Hindlimb muscle (tissue), 1 donor: ENCODE measurements around the gene PLCXD3. TPM values are rescaled to one million over a fixed set of nuclear protein-coding genes. Genes with fewer than 3 reads are reported as not detected.
"Not testable (repeated sequence)": the region's sequence is repeated elsewhere in the genome, so short reads cannot be mapped to it uniquely, and the experiment has no call there.

Experiments used
- DNase-seq: peaks from one replicate; pipeline ENCODE4 v3.0.0-alpha.2; 2013
- polyA plus RNA-seq: library from polyadenylated mRNA; unstranded; fragments of 120-200 nt; gene quantifications from one replicate; pipeline ENCODE4 v1.2.1, GENCODE V29; 2013; ENCODE audit not compliant: insufficient read length

Gene PLCXD3
- polyA plus RNA-seq, 1 donor = 0.03 TPM

DNA sequence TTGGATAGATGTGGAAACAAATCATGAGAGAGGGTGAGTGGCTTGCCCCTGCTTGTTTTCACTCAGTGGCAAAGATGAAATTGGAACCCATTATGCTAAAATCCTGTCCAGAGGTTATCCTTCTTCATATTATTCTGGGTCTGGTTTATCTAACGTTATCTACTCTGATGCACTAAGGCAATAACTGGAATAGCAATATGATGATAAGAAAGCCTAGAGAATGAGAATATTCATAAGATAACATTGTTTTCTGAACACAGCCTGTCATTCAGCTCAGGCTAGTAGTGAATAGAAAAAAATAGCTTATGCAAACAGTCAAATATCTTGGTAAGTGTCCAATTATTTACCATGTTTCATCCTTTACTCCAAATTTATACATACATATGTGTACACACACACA, 165.1 kb downstream of the PLCXD3 start:
- no peak for DNase-seq

DNA sequence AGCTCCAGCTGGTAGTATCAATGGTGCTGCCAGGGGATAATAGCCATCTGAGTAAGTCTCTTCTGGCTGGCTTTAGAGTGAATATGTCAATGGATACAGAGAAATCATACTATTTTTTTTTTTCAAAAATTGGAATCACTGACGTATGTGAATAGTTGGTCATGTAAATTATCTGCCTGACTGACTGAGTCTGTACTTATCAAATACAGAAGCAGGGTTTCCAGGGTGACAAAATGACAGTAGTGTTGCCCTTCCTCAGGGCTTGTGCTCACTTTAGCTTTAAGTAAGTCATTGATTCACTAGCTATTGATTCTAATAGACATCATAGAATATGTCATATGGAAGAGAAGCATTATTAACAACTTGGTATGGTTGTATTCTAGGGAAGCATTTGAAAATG, 171.1 kb downstream of the PLCXD3 start:
- DNase-seq = no peak

DNA sequence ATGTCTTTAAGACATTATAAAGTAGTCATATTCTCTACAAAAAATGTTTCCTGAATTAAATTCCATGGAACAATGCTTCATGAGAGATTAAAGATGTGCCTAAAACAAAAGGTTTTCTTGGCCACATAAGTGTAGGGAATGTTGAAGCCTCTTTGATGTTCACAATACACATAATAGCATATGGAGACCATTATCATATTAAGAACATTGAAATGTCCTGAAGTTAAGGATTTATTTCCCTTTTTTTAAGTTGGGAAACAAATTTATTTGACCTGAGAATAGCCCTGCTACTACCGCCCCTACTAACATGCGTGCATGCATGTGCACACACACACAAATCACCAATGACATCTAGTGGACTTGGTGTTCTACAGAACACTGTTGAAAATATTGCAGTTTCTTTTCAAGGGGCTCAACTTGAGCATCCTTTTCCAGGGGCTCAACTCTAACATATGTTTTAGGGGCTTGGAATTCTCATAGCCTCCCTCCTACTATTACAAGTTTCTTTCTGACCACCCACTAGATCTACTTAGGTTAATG, 172.2 kb downstream of the PLCXD3 start:
- DNase-seq = peak; percentile 26

DNA sequence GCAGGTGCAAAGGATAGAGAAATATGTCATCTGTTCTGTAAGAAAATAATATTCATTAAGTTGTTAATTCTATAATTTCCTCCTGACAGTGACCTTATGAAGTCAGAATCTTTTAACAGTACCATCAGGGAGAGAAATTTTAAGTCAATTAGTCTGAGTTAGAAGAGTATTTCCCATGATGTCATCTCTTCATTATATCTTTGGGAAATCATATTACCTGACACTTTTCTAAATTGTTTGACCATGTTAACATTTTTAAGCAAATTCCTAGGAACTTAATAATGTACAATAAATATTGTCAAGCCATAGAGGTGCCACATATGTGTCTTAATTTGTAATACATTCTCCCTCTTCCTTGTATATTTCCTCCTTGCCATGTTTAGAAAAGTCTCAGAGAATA, 172.7 kb downstream of the PLCXD3 start:
- no peak for DNase-seq

DNA sequence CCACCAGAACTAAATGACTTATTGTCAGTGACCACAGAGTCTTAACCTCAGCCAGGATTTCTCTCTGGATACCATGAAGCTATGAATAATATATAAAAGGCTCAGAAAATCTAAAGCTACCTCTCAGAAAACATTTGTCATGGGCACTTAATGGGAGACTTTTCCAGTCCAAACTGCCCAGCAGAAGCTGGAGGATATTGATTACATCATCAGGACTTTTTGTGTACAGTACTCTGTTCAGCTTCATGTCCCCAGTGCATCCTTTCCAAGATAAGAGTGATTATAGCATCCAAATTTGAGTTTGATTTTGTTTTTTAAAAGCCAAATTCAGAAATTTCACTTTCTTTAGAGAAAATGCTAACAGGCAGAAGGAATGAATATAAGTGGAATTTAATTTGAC, 173.2 kb downstream of the PLCXD3 start:
- DNase-seq = no peak

DNA sequence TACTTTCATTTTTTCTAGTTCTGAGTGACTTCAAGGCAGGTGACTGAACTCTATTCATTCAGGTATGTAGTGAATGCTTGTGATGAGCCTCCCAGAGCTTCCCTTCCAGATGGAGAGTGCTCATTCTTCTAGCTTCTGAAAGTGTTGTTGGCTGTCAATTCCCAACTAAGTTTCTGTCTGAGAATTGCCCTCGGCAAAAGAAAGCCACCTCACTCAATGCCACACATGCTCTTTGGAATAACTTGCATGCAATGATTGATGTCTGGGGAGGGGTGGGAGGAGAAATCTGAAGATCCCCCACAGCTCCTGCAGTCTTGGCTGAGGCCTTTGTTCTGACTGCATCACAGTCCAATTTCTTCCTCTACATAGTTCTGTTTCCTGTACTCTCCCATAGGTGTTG, 173.9 kb downstream of the PLCXD3 start:
- DNase-seq = no peak

DNA sequence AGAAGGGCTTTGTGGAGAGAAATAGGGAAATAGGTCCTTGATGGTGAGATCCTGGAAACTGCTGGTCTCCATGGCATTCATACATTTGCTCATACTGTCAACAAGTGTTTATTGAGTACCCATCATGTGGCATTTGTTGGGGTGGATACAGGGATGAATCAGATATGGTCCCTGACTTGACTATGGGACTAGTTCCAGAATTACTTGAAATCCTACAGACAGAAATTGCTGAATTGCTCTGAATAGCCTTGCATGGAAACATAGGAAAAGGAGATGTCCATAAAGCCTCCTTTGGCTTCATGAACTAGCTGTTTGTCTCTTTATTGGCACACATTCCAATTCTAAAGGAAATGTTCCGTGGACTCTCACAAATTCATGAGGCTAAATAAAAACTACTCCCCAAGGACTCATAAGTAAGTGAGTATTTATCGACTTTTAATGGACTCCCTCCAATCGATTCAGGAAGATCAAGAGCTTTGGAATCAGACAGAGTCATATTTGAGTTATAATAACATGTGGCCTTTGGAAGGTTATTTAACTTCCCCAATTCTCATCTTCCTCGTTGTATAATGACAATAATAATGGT, 174.7 kb downstream of the PLCXD3 start:
- DNase-seq = peak; percentile 21

DNA sequence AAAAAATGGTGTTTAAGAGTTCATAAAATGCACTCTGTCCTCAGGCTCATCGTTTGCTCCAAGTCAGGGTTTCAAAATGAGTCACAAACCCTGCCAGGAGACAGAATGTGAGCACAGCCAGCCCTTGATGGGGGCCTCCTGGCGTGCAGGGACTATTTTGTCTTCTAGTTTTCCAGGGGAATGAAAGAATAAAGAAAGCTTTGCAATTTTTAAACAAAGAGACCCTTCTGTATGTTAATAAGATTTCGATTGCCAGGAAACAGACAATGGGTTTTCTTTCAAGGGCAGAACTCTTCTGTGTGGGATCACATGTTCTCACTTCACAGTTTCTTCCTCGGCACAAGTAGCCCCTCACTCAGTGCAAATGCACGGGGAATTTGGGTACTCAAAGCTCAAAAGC, 175.6 kb downstream of the PLCXD3 start:
- no peak for DNase-seq

DNA sequence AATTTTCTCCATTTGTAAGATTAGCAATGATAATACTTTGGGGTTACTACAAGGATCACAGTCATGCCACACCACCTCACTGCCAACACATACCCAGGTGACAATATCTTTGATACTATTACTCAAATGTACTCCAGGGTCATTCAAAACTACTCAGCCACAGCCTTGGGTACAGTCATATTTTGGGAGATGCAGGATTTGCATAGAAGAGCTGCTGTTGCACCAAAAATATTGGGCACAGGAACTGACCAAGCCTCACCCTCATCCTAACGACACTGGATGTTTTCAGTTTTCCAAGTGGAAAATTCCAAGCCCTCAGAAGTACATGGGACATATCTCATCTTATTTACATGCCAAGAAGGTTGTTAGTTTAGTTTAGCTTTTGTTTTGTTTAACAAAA, 176.2 kb downstream of the PLCXD3 start:
- DNase-seq = no peak

DNA sequence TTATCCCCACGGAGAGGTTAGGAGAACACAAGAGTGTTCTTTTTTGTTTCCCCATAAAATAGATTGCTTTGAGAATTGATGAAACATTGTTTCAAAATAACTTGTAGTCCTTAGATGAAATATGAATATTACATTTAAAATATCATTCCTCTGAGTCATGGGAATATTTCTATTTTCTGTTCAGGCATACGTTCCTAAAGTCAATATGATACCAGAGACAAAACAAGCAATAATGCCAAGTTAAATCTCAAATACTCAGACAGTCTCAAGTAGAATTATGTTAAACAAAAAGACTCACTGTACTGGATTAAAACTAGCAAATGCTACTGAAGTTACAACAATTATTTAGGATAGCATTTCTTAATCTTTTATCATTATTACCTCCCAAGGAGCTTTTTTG, 185.3 kb downstream of the PLCXD3 start:
- no peak for DNase-seq

DNA sequence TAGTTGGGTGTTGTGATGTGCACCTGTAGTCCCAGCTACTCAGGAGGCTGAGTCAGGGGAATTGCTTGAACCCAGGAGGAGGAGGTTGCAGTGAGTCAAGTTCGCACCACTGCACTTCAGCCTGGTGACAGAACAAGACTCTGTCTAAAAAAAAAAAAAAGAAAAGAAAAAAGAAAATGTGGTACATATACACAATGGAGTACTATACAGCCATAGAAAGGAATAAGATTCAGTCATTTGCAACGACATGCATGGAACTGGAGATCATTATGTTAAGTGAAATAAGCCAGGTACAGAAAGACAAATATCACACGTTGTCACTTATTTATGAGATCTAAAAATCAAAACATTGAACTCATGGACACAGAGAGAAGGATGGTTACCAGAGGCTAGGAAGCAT, 187.6 kb downstream of the PLCXD3 start:
- DNase-seq = not testable (repeated sequence)

DNA sequence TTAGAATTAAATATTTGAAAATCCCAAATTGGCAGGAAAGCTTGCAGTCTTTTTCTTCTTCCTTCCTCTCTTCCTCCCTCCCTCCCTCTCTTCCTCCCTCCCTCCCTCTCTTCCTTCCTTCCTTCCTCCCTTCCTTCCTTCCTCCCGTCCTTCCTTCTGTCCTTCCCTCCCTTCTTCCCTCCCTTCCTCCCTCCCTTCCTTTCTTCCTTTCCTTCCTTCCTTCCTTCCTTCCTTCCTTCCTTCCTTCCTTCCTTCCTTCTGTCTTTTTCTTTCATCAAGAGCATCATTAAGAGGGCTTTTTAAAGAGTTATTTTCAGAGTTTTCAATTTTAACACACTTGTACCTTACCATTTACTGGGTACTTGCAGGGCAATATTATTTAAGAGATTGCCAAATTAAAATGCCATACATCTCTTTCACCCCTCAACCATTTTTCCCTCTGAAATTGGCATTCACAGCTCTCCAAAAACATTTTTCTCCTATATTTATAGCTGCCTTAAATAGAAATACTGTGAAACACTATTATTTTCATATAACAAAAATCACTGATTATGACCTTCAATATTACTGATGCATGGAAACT, 197.8 kb downstream of the PLCXD3 start:
- DNase-seq = no peak

DNA sequence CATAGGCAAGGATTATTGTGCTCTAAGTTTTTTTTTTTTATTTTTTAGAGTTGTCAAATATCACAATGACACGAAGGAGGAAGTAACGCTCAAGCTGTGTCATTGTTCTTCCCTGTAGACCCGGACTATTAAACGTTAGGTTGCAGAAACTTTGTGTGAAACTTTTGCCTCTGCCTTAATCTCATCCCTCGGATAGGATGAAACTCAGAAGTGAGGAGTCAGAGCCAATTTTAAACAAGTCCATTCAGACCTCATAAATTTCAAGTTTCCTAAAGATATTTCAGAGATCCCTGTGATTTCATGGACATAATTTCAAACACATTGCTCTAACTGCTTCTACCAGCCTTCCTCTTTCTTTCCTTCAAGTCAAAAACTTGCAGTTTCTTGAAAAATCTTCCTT, 198.3 kb downstream of the PLCXD3 start:
- DNase-seq = no peak

DNA sequence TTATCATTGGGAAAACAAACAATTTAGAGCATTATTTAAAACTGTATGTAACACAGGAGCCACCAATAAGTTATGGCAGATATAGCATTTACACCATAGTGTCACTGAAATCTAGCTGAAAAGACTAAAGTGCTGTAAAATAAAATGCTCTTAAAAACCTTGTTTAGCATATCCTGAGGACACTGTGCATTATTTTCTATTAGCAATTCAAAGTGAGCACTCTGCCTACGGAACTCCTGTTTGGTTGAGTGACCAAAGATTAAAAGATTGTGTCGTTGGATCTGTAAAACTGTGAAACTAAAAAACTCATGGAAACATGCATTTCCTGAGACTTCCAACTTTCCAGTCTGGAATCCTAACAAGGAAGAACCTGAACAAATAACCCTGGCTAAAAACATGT, 201.1 kb downstream of the PLCXD3 start:
- DNase-seq = no peak

DNA sequence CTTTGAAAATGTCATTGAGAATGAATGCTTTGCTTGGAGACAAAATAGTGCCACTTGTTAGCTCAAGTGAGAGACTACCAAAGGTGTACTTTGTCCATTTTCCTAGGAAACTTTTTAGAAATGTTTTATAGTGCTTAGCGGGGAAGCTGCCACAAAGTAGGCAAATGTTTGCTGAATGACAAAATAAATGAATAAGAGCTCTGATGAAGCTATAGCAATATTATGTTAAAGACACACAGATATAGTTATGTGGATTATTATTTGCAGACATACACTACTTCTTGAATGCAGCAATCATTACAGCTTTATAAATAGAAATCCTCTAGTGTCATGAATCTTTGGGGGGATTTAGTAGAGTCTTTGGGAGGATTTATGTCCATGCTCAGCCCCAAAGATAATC, 204.4 kb downstream of the PLCXD3 start:
- DNase-seq = no peak

DNA sequence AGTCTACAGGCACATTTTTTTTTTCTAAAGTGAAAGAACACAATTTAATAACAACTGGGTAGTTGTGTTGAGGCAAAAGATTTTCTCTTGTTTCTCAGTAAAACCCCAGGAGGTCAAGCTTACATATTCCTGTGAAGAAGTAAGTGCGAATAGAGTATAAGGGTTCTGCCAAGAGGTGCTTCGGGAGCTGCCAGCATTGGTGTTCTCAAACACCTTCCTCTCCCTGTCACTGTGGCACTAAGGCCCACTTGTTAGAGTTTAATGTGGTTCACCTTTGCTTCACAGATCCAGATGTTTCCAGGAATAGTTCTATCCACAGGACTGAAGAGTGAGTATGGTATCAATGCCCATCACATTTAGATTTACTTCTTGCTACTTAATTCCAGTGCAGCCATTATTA, 205.3 kb downstream of the PLCXD3 start:
- no peak for DNase-seq

DNA sequence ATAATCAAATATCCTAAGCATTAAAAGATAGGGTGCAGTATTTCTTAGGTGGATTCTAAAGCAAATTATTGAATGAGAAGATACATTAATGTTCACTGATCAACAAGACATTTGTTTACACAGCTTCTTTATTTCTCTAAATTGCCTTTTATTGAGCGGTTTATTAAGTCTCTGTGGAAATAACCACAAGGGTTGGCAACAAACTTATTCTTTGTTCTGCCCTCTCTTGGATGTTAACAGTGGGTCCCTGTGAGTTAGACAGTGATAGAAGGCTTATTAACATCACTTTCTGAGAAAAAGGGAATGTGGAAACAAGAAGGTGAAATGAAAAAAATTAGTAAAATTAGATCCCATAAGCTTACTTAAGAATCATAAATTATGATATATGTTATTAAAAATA, 214.3 kb downstream of the PLCXD3 start:
- no peak for DNase-seq

DNA sequence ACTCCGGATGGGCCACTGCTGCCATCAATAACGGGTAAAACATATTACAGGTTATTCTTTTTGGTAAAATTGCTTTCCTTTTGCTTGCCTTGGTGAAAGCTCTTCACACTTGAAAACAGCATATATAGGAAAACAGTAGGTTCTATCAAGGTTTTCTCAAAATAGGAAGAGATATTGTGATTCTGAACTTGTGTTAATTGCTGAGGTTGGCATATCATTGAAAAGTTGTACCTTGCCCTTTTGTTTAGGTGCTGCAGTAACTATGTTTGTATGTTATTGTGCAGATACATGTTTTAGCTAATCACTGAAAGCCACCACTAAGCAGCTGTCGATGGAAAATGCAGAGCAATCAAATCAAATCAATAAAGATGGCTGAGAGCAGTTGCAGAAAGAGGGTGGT, 219.1 kb downstream of the PLCXD3 start:
- DNase-seq = no peak

DNA sequence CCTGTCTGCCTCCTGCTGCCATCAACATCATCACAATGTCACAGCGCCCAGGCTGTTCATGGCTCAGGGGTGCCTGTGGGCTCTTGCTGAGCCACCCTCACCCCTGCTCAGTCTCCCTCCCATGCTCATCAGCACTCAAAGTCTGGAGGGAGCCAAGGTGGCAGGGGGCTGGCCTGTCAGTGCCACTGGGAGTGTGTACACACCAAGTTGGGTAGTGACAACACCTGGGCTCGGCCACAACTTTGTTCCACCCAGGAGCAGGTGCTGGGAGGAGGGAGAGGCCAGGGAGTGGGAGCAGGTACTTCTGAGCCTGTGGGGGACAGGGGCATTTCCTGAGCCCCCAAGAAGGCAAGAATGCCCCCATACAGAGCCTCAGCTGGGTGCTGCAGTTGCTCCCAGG, 219.6 kb downstream of the PLCXD3 start:
- DNase-seq = no peak

DNA sequence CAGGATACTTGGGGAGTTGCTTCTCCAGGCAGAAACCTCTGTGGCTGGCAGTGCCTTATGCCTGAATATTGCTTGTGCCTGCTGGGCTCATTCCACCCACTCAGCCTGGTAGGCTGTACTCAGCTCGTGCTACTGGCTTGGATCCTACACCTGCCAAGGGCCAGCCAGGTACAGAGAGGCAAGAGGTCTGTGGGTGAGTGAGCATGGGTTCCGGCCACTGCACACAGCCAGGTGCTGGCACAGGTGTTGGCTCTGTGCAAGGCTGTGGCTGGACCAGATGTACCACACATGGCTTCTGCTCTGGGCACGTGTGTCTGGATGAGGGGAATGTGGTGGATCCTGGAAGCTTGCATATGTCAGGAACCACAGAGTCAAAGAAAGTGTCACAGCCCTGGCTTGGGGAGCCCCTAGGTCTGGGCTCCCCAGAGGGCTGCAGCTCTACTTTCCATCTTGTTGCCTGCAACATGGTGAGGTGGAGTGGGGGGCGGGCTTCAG, 220.4 kb downstream of the PLCXD3 start:
- no peak for DNase-seq

DNA sequence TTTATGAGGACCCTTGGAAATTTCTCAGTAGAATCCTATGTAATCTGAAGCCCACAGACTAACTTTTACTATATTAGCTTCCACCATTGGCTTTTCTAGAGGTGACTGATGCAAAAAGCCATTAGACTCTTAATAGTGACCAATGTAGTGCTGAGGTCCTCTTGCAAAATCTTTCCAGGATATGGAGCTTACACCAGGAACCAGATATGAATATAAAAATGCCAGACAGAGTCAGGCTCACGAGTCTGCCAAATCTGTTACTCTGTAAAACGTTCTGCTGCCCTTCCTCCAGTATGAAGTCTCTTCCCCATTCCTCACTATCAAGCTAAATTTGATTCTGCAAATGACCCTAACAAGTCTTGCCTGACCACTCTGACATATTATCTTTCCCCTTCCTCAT, 223.7 kb downstream of the PLCXD3 start:
- DNase-seq = no peak

DNA sequence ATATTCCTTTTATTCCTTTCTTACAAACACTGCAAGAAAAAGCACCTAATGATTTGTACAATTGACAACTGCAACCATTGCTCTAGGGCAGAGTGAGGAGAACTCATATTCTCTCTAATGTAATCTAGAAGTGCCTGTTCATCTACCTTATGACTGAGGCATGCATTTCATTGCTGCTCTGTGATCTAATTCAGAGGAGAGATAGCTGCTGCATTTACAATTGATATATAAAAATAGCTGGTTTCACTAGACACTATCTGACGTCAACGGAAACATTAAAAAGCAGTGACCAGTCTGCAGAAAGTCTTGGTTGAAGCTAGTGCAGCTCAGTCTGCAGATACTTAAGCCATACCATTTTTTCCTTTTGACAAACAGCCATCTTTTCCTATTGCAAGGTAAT, 224.2 kb downstream of the PLCXD3 start:
- no peak for DNase-seq

DNA sequence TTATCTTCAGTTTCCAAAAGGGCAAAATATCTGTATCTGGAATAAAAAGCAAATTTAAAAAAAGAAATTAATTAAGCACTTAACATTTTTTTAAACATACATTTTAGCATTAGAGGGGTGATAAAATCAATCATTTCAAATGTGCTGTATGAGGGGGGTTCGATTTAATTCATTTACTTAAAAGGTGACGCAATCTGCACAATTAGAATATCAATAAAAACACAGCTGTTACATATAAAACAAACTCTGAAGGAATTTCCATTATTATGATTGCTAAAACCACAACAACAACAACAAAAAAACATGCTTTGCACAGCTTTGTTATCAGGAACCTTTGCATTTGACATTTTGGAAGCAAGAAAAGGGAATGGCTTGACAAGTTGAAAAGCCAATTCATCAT, 225.5 kb downstream of the PLCXD3 start:
- DNase-seq = no peak

DNA sequence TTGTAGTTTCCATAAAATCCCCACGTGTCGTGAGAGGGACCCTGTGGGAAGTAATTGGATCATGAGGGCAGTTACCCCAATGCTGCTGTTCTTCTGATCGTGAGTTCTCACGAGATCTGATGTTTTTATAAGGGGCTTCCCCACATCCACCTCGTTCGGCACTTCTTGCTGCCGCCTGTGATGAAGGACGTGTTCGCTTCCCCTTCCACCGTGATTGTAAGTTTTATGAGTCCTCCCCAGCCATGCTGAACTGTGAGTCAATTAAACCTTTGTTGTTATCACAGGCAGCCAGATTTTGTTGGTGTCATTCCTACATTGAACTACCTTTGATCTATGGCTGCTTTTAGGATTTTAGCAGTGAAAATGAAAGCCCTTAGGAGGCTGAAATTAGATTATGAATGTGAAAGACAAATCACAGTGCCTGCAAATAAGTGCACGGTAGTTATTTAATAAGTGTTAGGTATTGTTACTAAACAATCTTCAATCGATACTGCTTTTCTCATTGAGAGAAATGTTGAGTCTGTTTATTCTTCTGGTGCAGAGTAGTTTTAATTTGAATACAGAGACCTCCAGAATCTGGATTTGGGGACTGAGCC, 229.1 kb downstream of the PLCXD3 start:
- no peak for DNase-seq
